GM18507 (cell line): Measurements from ENCODE around the gene ADCY9.
"Not testable (repeated sequence)": the region's sequence is repeated elsewhere in the genome, so short reads cannot be mapped to it uniquely, and the experiment has no call there.

ENCODE experiments used
- DNase-seq: peaks from one replicate; pipeline ENCODE4 v3.0.0; 2011; ENCODE audit warnings: low read depth; ENCODE audit not compliant: insufficient read length; ENCODE audit errors: extremely low spot score
- FAIRE-seq: peaks from 2 replicates; lab custom pipeline; 2011; peaks lifted over from hg19 to GRCh38; lab: Jason Lieb, UNC

Gene ADCY9

GRCh38 chr16:4116325-4117249 lies at the start of gene ADCY9:
ADCY9 (minus strand) TSS chr16:4116442; CDS start chr16:4115442, 1,000 bp downstream.
- DNase-seq: peak; percentile 89
- no peak for FAIRE-seq

GRCh38 chr16:4160658-4161430 lies 44.6 kb upstream of the ADCY9 start:
- DNase-seq: no peak
- peak; percentile 73 for FAIRE-seq

GRCh38 chr16:4159726-4160125 lies 43.5 kb upstream of the ADCY9 start:
- no peak for FAIRE-seq
- DNase-seq: no peak

- DNase-seq: no peak
- FAIRE-seq: no peak
These were observed 42.2 kb upstream of the ADCY9 start for GRCh38 chr16:4158143-4159093.

- no peak for DNase-seq
- no peak for FAIRE-seq
These were observed 41.2 kb upstream of the ADCY9 start for GRCh38 chr16:4157376-4157825.

GRCh38 chr16:4156503-4156902 lies 40.3 kb upstream of the ADCY9 start:
- not testable (repeated sequence) for FAIRE-seq, DNase-seq

GRCh38 chr16:4153364-4153763 lies 37.1 kb upstream of the ADCY9 start:
- not testable (repeated sequence) for DNase-seq, FAIRE-seq

GRCh38 chr16:4152267-4152666 lies 36.0 kb upstream of the ADCY9 start:
- FAIRE-seq (no peak), DNase-seq (no peak)

- FAIRE-seq: no peak
- DNase-seq: no peak
These were observed 31.0 kb upstream of the ADCY9 start for GRCh38 chr16:4147236-4147635.

GRCh38 chr16:4142268-4142667 lies 26.0 kb upstream of the ADCY9 start:
- DNase-seq: peak; percentile 62
- peak; percentile 89 for FAIRE-seq

- DNase-seq (no peak), FAIRE-seq (no peak)
These were observed 25.4 kb upstream of the ADCY9 start for GRCh38 chr16:4141604-4142003.

GRCh38 chr16:4140652-4141051 lies 24.4 kb upstream of the ADCY9 start:
- DNase-seq (no peak), FAIRE-seq (no peak)

GRCh38 chr16:4139968-4140367 lies 23.7 kb upstream of the ADCY9 start:
- no peak for DNase-seq
- FAIRE-seq: no peak

- DNase-seq (no peak), FAIRE-seq (no peak)
These were observed 22.5 kb upstream of the ADCY9 start for GRCh38 chr16:4138713-4139112.

GRCh38 chr16:4137438-4137837 lies 21.2 kb upstream of the ADCY9 start:
- DNase-seq (no peak), FAIRE-seq (no peak)

GRCh38 chr16:4136229-4136813 lies 20.1 kb upstream of the ADCY9 start:
- FAIRE-seq (no peak), DNase-seq (no peak)

- no peak for DNase-seq
- FAIRE-seq: no peak
These were observed 19.3 kb upstream of the ADCY9 start for GRCh38 chr16:4135537-4135936.

- no peak for FAIRE-seq
- no peak for DNase-seq
These were observed 17.7 kb upstream of the ADCY9 start for GRCh38 chr16:4133897-4134372.

- DNase-seq: no peak
- no peak for FAIRE-seq
These were observed 15.4 kb upstream of the ADCY9 start for GRCh38 chr16:4131621-4132020.
